Endothelial cell of umbilical vein (primary cell): Measurements from ENCODE around the gene TBC1D5. TPM values are rescaled to one million over a fixed set of nuclear protein-coding genes. Genes with fewer than 3 reads are reported as not detected.

ENCODE experiments used
- BruUV-seq: library from RNA; stranded (reverse); fragments of 400-500 nt; replicated peaks from 2 replicates; lab custom pipeline; 2021; lab: Mats Ljungman, UMichigan
- CTCF ChIA-PET: fragments of 300-600, 350-600 bp; sonication (Branson Sonifier 250); formaldehyde crosslinking; loops from one replicate; lab custom pipeline; 2021; ENCODE audit warnings: antibody characterized with exemption, inconsistent platforms; lab: Charles Lee
- POLR2A ChIA-PET: fragments of 300-600, 350-600 bp; sonication (Branson Sonifier 250); formaldehyde crosslinking; loops from one replicate; lab custom pipeline; 2021; ENCODE audit warnings: antibody characterized with exemption, inconsistent platforms; lab: Charles Lee
- DNase-seq: peaks from one replicate; pipeline ENCODE4 v3.0.0-alpha.2; 2011; ENCODE audit warnings: low read depth, low spot score
- FAIRE-seq: peaks from 2 replicates; lab custom pipeline; 2011; peaks lifted over from hg19 to GRCh38; lab: Jason Lieb, UNC
- H2AFZ ChIP-seq: 2 replicates; pipeline ENCODE4 v1.6.0; 2012; ENCODE audit warnings: low read depth, low read length, control low read depth, inconsistent platforms
- H3K27ac ChIP-seq: 2 replicates; pipeline ENCODE4 v1.5.1; 2011; ENCODE audit warnings: low read depth, mild to moderate bottlenecking, control low read depth, low read length, moderate library complexity; ENCODE audit not compliant: insufficient read depth
- H3K27me3 ChIP-seq, 2 experiments: 2 replicates each; pipeline versions ENCODE4 v1.6.0 to v1.6.1; 2011; ENCODE audit warnings: low read length in 2 of 2, mixed read lengths in 1 of 2; ENCODE audit not compliant: control insufficient read depth in 2 of 2, insufficient read depth in 2 of 2
- H3K36me3 ChIP-seq, 2 experiments: 2 replicates in 1 of 2; 3 replicates in 1 of 2; pipeline ENCODE4 v1.5.1; 2011; ENCODE audit warnings: low read length in 2 of 2, mild to moderate bottlenecking in 1 of 2, moderate library complexity in 1 of 2; ENCODE audit not compliant: control insufficient read depth in 2 of 2, insufficient read depth in 2 of 2; ENCODE audit errors: extremely low read depth in 1 of 2
- H3K4me1 ChIP-seq: 3 replicates; pipeline ENCODE4 v1.5.1; 2011; ENCODE audit warnings: mild to moderate bottlenecking, low read length; ENCODE audit not compliant: control insufficient read depth, insufficient read depth; ENCODE audit errors: extremely low read depth
- H3K4me2 ChIP-seq: 2 replicates; pipeline ENCODE4 v1.6.1; 2011; ENCODE audit warnings: low read length, control low read depth, mixed read lengths; ENCODE audit not compliant: insufficient read depth
- H3K4me3 ChIP-seq, 3 experiments: fragments of 200-600 bp in 1 of 3; sonication (generic), shearing (Covaris generic) in 1 of 3; replicated peaks in 1 of 3; 2 replicates each; pipeline ENCODE4 v1.5.1; 2011 to 2016; ENCODE audit warnings: control low read depth in 3 of 3, low read length in 3 of 3, mild to moderate bottlenecking in 2 of 3, inconsistent platforms in 1 of 3, low read depth in 1 of 3, moderate library complexity in 1 of 3; ENCODE audit not compliant: insufficient read depth in 1 of 3
- H3K79me2 ChIP-seq: 2 replicates; pipeline ENCODE4 v1.6.0; 2012; ENCODE audit warnings: low read length, inconsistent platforms; ENCODE audit not compliant: control insufficient read depth, insufficient read depth
- H3K9ac ChIP-seq: replicated peaks from 2 replicates; pipeline ENCODE3; 2011; ENCODE audit warnings: low read length, control low read depth; ENCODE audit not compliant: insufficient read depth; ENCODE audit errors: extremely low read depth
- H3K9me1 ChIP-seq: replicated peaks from 3 replicates; pipeline ENCODE4 v1.6.0; 2011; ENCODE audit warnings: mild to moderate bottlenecking, low read length; ENCODE audit not compliant: control insufficient read depth, insufficient read depth; ENCODE audit errors: extremely low read depth
- H3K9me3 ChIP-seq: replicated peaks from 2 replicates; pipeline ENCODE4 v1.5.1; 2012; ENCODE audit warnings: low read length, inconsistent platforms; ENCODE audit not compliant: control insufficient read depth, insufficient read depth
- H4K20me1 ChIP-seq: replicated peaks from 2 replicates; pipeline ENCODE3; 2011; ENCODE audit warnings: mild to moderate bottlenecking, low read length; ENCODE audit not compliant: control insufficient read depth, insufficient read depth; ENCODE audit errors: extremely low read depth
- EZH2 ChIP-seq: IDR thresholded peaks from 2 replicates; pipeline ENCODE4 v1.6.1; 2012; ENCODE audit warnings: borderline replicate concordance, low read depth, mild to moderate bottlenecking, moderate library complexity, low read length, inconsistent platforms; ENCODE audit not compliant: severe bottlenecking
- FOS ChIP-seq: IDR thresholded peaks from 2 replicates; pipeline ENCODE4 v1.6.1; 2011; ENCODE audit warnings: mild to moderate bottlenecking, low read length, moderate library complexity, borderline replicate concordance; ENCODE audit not compliant: insufficient read depth
- GATA2 ChIP-seq: IDR thresholded peaks from 2 replicates; pipeline ENCODE4 v1.7.0; 2011; ENCODE audit warnings: low read depth, mild to moderate bottlenecking, moderate library complexity, mixed read lengths, low read length; ENCODE audit not compliant: insufficient read length, insufficient read depth
- JUN ChIP-seq: IDR thresholded peaks from 2 replicates; pipeline ENCODE4 v1.6.1; 2011; ENCODE audit warnings: borderline replicate concordance, low read depth; ENCODE audit not compliant: insufficient read length, insufficient read depth
- MYC ChIP-seq: IDR thresholded peaks from one replicate; pipeline ENCODE4 v1.6.1; 2011; ENCODE audit warnings: mild to moderate bottlenecking, low read depth, low read length
- POLR2A ChIP-seq: IDR thresholded peaks from 2 replicates; pipeline ENCODE4 v1.6.1; 2012; ENCODE audit warnings: low read depth, mild to moderate bottlenecking, control low read depth, low read length
- POLR2AphosphoS5 ChIP-seq: IDR thresholded peaks from 2 replicates; pipeline ENCODE4 v1.6.1; 2012; ENCODE audit warnings: low read depth, mild to moderate bottlenecking, control low read depth, low read length, moderate library complexity; ENCODE audit not compliant: insufficient read depth
- dilution Hi-C: fragments of 300-500 bp; cut with MboI; formaldehyde crosslinking; loops from one replicate; pipeline ENCODE4 v1.15.0; 2019; ENCODE audit warnings: low sequenced_read_pairs; ENCODE audit not compliant: extremely low pct_ligation_motif_present
- intact Hi-C: fragments of 100-400 bp; cut with micrococcal nuclease; formaldehyde crosslinking; loops from one replicate; pipeline ENCODE4 v1.10.0; 2022
- polyA plus RNA-seq, 4 experiments: library from polyadenylated mRNA; depleted of rRNA in 3 of 4; stranded (reverse) in 3 of 4; unstranded in 1 of 4; fragments of >200 nt; gene quantifications; 2 replicates each; pipeline versions ENCODE4 v1.2.1 to v1.2.3, GENCODE V29; 2011 to 2012; ENCODE audit warnings: missing spikeins in 1 of 4
- total RNA-seq: library from RNA; stranded (reverse); gene quantifications from 2 replicates; pipeline ENCODE4 v1.2.3, GENCODE V29; 2021
- TF ChIP-seq, protein P1 (sequence below), 2 donors: IDR thresholded peaks; 1 replicate in 1 of 2; 2 replicates in 1 of 2; pipeline ENCODE4 v1.5.1; 2011; ENCODE audit warnings: low read length in 2 of 2, mild to moderate bottlenecking in 2 of 2, moderate library complexity in 2 of 2, control low read depth in 1 of 2, inconsistent platforms in 1 of 2, low read depth in 1 of 2; ENCODE audit not compliant: insufficient read depth in 1 of 2; ENCODE audit errors: extremely low read depth in 1 of 2
- TF ChIP-seq, protein P2 (sequence below): IDR thresholded peaks from 2 replicates; pipeline ENCODE4 v1.6.1; 2011; ENCODE audit not compliant: insufficient read depth, insufficient read length

Gene TBC1D5
- total and polyA plus RNA-seq, 2 donors (not counting 3 experiments of a cell fraction or from before 2014, with no cell fraction given), result 17.5 to 44.7 TPM

DNA sequence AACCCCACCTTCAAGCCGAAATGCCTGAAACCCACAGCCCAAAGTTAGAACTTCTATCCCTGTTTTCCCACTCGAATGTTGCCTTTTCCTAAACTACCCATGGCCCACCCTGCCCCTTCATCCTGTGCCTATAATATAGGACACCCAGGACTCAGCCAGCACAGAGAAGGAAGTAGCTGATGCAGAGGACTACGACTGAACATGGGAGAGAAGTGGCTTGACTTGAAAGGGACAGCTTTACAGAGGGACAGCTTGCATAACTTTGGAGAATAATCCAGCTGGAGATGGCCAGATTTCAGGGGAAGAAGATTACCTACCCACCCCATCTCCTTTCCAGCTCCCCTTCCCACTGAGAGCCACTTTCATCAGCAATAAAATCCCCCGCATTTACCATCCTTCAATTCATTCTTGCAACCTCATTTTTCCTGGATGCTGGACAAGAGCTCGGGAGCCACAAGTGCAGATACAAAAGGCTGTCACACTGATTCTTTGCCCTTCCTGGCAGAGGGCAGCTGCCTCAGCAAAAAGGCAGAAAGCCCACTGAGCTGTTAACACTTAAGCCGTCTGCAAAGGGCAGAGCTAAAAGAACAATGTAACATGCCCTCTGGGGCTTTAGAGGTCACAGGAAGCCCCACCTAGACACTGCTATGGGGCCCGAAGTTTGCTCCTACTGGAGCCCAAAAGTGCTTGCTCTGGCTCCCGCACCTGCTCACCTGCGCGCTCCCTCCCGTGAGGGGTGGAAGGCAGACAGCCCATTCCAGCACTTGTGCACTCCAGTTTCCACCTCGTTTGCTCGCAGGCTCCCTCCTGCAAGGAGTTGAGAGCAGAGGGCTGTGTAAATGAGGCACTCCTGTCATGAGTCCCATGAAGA is 224.0 kb downstream of the TBC1D5 start:
- DNase-seq (no peak), FAIRE-seq (no peak)
- H3K4me2 ChIP-seq, result no peak overlapping the region
- no TSS peak for BruUV-seq
- intact Hi-C loops (no loop called here), dilution Hi-C loops (no loop called here)
- TF ChIP-seq MYC (no peak), GATA2 (no peak), FOS (no peak), EZH2 (no peak), JUN (no peak), POLR2A (no peak), POLR2AphosphoS5 (no peak)
- TF ChIP-seq, protein P1, sequence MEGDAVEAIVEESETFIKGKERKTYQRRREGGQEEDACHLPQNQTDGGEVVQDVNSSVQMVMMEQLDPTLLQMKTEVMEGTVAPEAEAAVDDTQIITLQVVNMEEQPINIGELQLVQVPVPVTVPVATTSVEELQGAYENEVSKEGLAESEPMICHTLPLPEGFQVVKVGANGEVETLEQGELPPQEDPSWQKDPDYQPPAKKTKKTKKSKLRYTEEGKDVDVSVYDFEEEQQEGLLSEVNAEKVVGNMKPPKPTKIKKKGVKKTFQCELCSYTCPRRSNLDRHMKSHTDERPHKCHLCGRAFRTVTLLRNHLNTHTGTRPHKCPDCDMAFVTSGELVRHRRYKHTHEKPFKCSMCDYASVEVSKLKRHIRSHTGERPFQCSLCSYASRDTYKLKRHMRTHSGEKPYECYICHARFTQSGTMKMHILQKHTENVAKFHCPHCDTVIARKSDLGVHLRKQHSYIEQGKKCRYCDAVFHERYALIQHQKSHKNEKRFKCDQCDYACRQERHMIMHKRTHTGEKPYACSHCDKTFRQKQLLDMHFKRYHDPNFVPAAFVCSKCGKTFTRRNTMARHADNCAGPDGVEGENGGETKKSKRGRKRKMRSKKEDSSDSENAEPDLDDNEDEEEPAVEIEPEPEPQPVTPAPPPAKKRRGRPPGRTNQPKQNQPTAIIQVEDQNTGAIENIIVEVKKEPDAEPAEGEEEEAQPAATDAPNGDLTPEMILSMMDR (IDR thresholded peaks at IDR 0.05; ENCODE audit: extremely low read depth in 1 of 2, insufficient read depth in 1 of 2, low read depth in 1 of 2, low read length in 2 of 2), result no peak
- TF ChIP-seq, protein P2, sequence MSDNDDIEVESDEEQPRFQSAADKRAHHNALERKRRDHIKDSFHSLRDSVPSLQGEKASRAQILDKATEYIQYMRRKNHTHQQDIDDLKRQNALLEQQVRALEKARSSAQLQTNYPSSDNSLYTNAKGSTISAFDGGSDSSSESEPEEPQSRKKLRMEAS, result no peak
- no peaks in the 10 kb centered on the region for H3K36me3 ChIP-seq
- no peak overlapping the region for H3K9ac ChIP-seq
- CTCF ChIA-PET, result no interaction called here
- no peak overlapping the region for H3K4me3 ChIP-seq
- H3K4me1 ChIP-seq, result no peaks in the 10 kb centered on the region
- H3K79me2 ChIP-seq, result no peaks in the 10 kb centered on the region
- no peak overlapping the region for H2AFZ ChIP-seq
- POLR2A ChIA-PET, result no interaction called here
- no peaks in the 10 kb centered on the region for H3K27me3 ChIP-seq
- no peak overlapping the region for H3K27ac ChIP-seq
- H4K20me1 ChIP-seq, result no peaks in the 10 kb centered on the region
- no peaks in the 10 kb centered on the region for H3K9me3 ChIP-seq
- H3K9me1 ChIP-seq, result no peaks in the 10 kb centered on the region
